IPS-NIHi11 (cell line): ENCODE results near the gene ABCG1.
A peak's percentile ranks its signal among the peaks of the same experiment; 100 is the strongest.
"Not testable (repeated sequence)": the region's sequence is repeated elsewhere in the genome, so short reads cannot be mapped to it uniquely, and the experiment has no call there.

Source experiments
- DNase-seq: peaks from one replicate; pipeline ENCODE4 v3.0.0; 2012; ENCODE audit warnings: mixed read lengths, low spot score

Gene ABCG1

GRCh38 chr21:42218836-42219605 lies at the start of gene ABCG1:
TSS of gene ABCG1 (plus strand) at chr21:42219140. CDS start at chr21:42219263, 123 bp downstream.
- peak; percentile 97 for DNase-seq

- no peak for DNase-seq
These were observed 49.2 kb upstream of the ABCG1 start for GRCh38 chr21:42169758-42170157.

- no peak for DNase-seq
These were observed 47.6 kb upstream of the ABCG1 start for GRCh38 chr21:42171091-42172053.

- DNase-seq, result no peak
These were observed 46.1 kb upstream of the ABCG1 start for GRCh38 chr21:42172596-42173483.

GRCh38 chr21:42174173-42174572 lies 44.8 kb upstream of the ABCG1 start:
- no peak for DNase-seq

- DNase-seq, result no peak
These were observed 43.7 kb upstream of the ABCG1 start for GRCh38 chr21:42175110-42175710.

- no peak for DNase-seq
These were observed 42.1 kb upstream of the ABCG1 start for GRCh38 chr21:42176859-42177258.

GRCh38 chr21:42179316-42179715 lies 39.6 kb upstream of the ABCG1 start:
- no peak for DNase-seq

- not testable (repeated sequence) for DNase-seq
These were observed 38.9 kb upstream of the ABCG1 start for GRCh38 chr21:42180001-42180400.

GRCh38 chr21:42182713-42183371 lies 36.1 kb upstream of the ABCG1 start:
- DNase-seq, result no peak

GRCh38 chr21:42183374-42184266 lies 35.3 kb upstream of the ABCG1 start:
- no peak for DNase-seq

GRCh38 chr21:42186591-42186990 lies 32.3 kb upstream of the ABCG1 start:
- no peak for DNase-seq

GRCh38 chr21:42187976-42188653 lies 30.8 kb upstream of the ABCG1 start:
- DNase-seq, result no peak

GRCh38 chr21:42188663-42189062 lies 30.3 kb upstream of the ABCG1 start:
- no peak for DNase-seq

- DNase-seq, result no peak
These were observed 29.5 kb upstream of the ABCG1 start for GRCh38 chr21:42189431-42189830.

GRCh38 chr21:42189860-42190485 lies 29.0 kb upstream of the ABCG1 start:
- no peak for DNase-seq

GRCh38 chr21:42190486-42190863 lies 28.5 kb upstream of the ABCG1 start:
- DNase-seq, result no peak

GRCh38 chr21:42191064-42191463 lies 27.9 kb upstream of the ABCG1 start:
- no peak for DNase-seq
